ENCODE results near the gene FNBP1. TPM values are rescaled to one million over a fixed set of nuclear protein-coding genes. Genes with fewer than 3 reads are reported as not detected.

FNBP1 gene
- total and polyA plus RNA-seq, 2 of the 13 experiments (the other 11 are each of a cell fraction or from before 2014, with no cell fraction given): 5.4 to 19.5 TPM

GRCh38 chr9:130084337-130084736 is 41.3 kb upstream of the FNBP1 start:
- H3K9ac ChIP-seq (ENCODE audit: insufficient read depth, low read depth, low read length): no peak overlapping the region
- H3K27ac ChIP-seq (ENCODE audit: extremely low read length, insufficient read depth, low read length): no peak overlapping the region
- H3K27me3 ChIP-seq (ENCODE audit: control insufficient read depth in 1 of 2, insufficient read depth in 2 of 2, low read length in 2 of 2): no peaks in the 10 kb centered on the region
- ChIA-PET POLR2A (no interaction called here), CTCF (ENCODE audit: low intra/inter-chr PET ratio, low total read pairs) (no interaction called here)
- no peak for ATAC-seq
- H3K36me3 ChIP-seq (replicated peaks in 1 of 2; ENCODE audit: control insufficient read depth in 1 of 2, insufficient read depth in 2 of 2, low read length in 2 of 2): peaks cover 17 to 46% of the 10 kb centered on the region in 2 experiments; a peak in 4 of 5 replicates
- intact Hi-C loops (cut with micrococcal nuclease; ENCODE audit: unreplicated experiment) (no loop called here), in situ Hi-C loops (cut with HindIII; ENCODE audit: extremely low pct_ligation_motif_present, low pct_unique_long_range_greater_than_20kb) (no loop called here)
- no peaks in the 10 kb centered on the region for H4K20me1 ChIP-seq (ENCODE audit: insufficient read depth, low read length)
- no peak overlapping the region for H3K4me2 ChIP-seq (ENCODE audit: low read depth, low read length)
- no TSS peak for BruUV-seq (replicated peaks)
- H2AFZ ChIP-seq (ENCODE audit: low read length): no peak overlapping the region
- TF ChIP-seq ZNF572 (CRISPR knock-in tag; IDR thresholded peaks at IDR 0.05): no peak
- no peak for TF ChIP-seq SP5 (CRISPR knock-in tag; IDR thresholded peaks at IDR 0.05; ENCODE audit: borderline replicate concordance, low read depth)
- no peak for TF ChIP-seq ZBTB46 (CRISPR knock-in tag; IDR thresholded peaks at IDR 0.05; ENCODE audit: borderline replicate concordance)
- TF ChIP-seq TARDBP (CRISPR knock-in tag; IDR thresholded peaks at IDR 0.05): no peak
- no peak for TF ChIP-seq RXRA (CRISPR knock-in tag; IDR thresholded peaks at IDR 0.05)
- TF ChIP-seq HNRNPL (IDR thresholded peaks at IDR 0.05; ENCODE audit: low read depth, low read length): no peak
- no peak for TF ChIP-seq E2F2 (CRISPR knock-in tag; IDR thresholded peaks at IDR 0.05; ENCODE audit: borderline replicate concordance)
- no peak for TF ChIP-seq BRCA1 (CRISPR knock-in tag; IDR thresholded peaks at IDR 0.05)
- no peak for TF ChIP-seq ZNF768 (CRISPR knock-in tag; IDR thresholded peaks at IDR 0.05)
- no peak for TF ChIP-seq RFXANK (CRISPR knock-in tag; IDR thresholded peaks at IDR 0.05)
- TF ChIP-seq, protein P1, sequence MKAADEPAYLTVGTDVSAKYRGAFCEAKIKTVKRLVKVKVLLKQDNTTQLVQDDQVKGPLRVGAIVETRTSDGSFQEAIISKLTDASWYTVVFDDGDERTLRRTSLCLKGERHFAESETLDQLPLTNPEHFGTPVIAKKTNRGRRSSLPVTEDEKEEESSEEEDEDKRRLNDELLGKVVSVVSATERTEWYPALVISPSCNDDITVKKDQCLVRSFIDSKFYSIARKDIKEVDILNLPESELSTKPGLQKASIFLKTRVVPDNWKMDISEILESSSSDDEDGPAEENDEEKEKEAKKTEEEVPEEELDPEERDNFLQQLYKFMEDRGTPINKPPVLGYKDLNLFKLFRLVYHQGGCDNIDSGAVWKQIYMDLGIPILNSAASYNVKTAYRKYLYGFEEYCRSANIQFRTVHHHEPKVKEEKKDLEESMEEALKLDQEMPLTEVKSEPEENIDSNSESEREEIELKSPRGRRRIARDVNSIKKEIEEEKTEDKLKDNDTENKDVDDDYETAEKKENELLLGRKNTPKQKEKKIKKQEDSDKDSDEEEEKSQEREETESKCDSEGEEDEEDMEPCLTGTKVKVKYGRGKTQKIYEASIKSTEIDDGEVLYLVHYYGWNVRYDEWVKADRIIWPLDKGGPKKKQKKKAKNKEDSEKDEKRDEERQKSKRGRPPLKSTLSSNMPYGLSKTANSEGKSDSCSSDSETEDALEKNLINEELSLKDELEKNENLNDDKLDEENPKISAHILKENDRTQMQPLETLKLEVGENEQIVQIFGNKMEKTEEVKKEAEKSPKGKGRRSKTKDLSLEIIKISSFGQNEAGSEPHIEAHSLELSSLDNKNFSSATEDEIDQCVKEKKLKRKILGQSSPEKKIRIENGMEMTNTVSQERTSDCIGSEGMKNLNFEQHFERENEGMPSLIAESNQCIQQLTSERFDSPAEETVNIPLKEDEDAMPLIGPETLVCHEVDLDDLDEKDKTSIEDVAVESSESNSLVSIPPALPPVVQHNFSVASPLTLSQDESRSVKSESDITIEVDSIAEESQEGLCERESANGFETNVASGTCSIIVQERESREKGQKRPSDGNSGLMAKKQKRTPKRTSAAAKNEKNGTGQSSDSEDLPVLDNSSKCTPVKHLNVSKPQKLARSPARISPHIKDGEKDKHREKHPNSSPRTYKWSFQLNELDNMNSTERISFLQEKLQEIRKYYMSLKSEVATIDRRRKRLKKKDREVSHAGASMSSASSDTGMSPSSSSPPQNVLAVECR (CRISPR knock-in tag; IDR thresholded peaks at IDR 0.05; ENCODE audit: borderline replicate concordance): no peak
- no peak for TF ChIP-seq MYC (CRISPR knock-in tag; IDR thresholded peaks at IDR 0.05; ENCODE audit: borderline replicate concordance)
- FAIRE-seq: no peak
- H3K4me3 ChIP-seq (replicated peaks in 1 of 3; ENCODE audit: insufficient read depth in 1 of 3, low read depth in 2 of 3, low read length in 3 of 3): no peak overlapping the region
- 97% methylated on average over 7 of the region's 7 CpGs for WGBS (ENCODE audit: low lambda C conversion rate)
- H3K4me1 ChIP-seq (ENCODE audit: insufficient read depth, low read length): no peaks in the 10 kb centered on the region
- DNase-seq (ENCODE audit: low spot score): no peak
- no peaks in the 10 kb centered on the region for H3K79me2 ChIP-seq (ENCODE audit: insufficient read depth, low read length)
- no peaks in the 10 kb centered on the region for H3K9me3 ChIP-seq (ENCODE audit: low read length)
